HL-60/S4 (cell line): ENCODE measurements around the gene TMEM54.

Experiments
- in situ Hi-C: fragments of 300-500 bp; cut with MboI; formaldehyde crosslinking; loops from 2 replicates; pipeline ENCODE4 v1.14.3; 2022; ENCODE audit warnings: low sequenced_read_pairs

Gene TMEM54

DNA sequence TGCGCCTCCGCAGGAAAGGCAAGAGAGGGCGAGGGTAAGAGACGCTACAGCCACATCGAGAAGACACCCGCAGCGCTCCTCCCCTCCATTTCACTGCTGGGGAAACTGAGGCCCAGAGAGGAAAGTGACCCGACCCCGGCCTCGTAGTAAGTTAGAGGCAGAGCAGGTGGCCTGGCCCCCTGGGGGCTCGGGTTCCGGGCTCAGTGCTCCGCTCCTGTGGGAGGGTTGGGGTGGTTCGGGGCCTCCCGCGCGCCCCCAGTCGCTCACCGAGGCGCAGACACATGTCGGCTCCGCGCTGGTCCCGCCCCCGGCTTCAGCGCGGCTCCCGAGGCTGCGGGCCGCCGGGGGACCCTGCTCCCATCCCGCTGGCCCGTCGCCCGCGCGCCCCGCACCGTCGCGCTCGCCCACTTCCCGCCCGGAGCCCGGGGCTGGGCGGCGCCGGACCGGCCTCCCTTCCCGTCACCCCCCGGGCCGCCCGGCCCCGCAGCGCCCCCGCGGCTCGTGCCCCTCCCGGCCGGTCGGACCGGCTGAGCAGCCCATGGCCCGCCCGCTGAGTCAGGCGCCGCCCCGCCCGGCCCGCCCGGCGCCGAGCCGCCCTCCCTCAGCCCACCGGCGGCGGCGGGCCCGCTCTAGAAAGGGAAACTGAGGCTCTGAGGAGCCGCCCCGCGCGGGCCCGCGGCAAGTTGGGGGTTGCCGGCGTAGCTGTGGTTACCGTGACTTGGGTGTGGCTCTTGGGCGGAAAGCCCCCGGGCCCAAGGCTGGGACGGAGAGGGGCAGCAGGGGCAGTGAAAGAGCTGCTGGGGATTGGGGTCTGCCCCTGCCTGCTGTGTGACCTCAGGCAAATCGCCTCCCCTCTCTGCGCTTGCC, at the start of gene TMEM54:
TSS of gene TMEM54 (minus strand) at position 434 of the 867 bp plus-strand sequence. CDS start at position 283, 151 bp downstream.
- in situ Hi-C loops = no loop called here

DNA sequence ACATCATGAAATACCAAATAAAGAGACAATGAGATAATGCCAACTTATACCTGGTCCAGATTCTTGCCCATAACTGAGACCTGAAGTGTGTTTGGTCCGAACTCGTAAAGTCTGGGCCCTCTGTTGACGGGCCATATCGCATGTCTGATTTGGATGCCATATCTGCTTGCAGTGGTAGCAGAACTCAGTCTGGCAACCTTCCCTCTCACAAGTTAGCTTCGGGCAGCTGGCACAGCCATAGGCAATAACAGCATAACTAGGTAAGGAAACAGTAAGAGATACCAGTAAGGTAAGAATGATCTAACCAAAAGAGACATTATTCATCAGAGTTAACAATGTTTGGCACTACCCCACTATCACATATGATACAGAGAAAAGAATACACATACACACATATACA, 48.3 kb upstream of the TMEM54 start:
- in situ Hi-C loops = no loop called here

- in situ Hi-C loops = no loop called here
Measured at GRCh38 chr1:32948905-32949304, 47.7 kb upstream of the TMEM54 start.

- in situ Hi-C loops = no loop called here
Measured at GRCh38 chr1:32948390-32948722, 47.2 kb upstream of the TMEM54 start.

DNA sequence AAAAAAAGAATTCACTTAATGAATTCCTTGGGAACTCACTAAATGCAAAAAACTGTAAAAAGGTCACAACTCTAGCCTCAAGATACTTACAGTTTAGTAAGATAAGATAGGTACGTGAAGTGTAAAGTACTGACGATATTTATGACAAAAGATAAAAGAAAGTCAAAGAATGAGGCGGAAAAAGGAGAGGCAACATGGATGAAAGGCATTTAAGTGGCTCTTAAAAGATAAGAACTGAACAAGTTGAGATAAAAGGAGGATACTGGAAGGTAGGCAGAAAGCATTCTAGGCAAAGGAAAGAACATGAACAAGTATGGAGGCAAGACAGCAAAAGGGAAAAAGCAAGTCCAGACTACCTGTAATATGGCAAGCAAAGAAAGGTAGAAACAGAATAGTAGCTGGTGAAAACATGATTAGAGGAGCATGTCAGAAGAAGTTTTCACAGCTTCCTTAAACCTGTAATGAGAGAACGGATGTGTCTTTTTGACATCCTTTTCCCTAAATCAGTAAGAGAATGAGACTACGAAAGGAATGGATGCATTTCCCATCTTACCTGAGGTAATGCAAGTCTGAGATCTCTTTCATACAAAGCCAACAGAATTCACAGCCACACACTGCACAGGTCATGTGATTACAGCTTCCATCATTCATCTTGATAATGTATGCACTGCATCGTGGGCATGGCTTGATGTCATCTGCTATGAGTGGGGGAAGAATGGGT, 46.6 kb upstream of the TMEM54 start:
- in situ Hi-C loops = no loop called here

- in situ Hi-C loops = no loop called here
Measured at GRCh38 chr1:32946413-32946812, 45.2 kb upstream of the TMEM54 start.

DNA sequence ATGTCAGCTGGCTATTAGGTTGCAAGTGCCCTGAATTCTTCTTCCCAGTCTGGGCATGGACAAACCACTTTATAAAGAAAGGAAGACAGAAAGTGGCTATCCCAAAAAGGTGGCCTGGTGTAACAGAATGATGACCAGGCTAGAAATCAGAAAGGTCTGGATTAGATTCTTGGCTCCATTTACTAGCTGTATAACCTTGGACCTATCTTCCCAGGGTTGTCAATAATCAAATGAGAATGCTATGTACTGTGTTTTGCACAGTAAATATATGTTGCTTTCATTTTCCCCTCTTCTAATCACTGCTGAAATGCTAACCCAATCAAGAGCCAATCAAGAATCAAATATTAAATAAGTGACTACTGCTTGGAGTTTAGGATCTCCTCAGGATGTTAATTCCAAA, 43.0 kb upstream of the TMEM54 start:
- in situ Hi-C loops = no loop called here

DNA sequence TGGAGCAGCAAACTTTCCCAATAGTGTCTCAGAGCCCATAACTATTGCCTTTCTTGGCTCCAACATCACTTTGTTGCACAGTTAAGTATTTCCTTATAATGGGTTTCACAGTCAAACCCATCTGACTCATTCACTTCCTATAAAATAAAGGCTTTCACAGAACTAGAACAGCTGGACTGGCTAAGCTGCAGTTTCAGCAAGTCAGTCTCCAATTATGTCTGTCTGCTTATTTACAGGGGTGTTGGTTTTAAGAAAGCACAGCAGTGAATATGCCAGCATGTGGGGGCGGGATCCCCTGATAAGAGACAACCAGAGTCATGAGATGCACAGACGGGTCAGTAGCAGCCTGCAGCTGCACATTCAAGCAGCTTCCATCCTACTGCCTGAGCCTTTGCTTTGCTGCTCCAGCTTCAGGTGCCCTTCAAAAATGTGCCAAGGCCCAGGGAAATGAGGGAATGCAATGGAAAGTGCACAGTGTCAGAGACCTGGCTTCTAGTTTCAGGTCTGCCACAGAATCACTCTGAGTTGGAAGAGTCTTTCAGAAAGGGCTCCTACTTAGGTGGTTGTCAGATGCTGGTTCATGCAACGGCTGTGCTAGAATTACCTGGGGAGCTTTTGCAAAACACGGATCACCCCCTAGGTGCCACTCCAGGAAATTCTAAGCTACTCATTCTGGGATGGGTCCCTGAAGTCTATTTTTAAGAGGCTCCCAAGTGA, 38.6 kb upstream of the TMEM54 start:
- in situ Hi-C loops = loop anchor here (5.0 to 10.0 kb wide), 2 partner anchors 72 to 145 kb away; partner anchors contain the start of gene AZIN2

DNA sequence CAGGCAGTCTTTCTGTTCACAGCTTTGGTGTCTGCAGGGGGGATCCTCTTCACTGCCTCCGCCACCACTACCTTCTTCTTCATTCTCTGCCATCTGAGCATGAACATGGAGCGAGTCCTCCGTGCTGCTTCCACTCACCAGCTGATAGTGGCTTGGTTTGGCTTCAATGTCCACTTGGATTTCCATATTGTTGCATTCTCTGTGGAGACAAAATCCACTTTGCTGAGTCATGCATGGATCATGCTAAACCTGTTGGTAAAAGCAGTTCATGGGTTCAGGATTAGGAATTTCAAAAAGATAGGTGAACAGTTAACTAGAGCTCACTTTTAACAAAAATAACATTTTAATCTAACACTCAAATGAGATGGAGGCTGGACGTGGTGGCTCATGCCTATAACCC, 35.9 kb upstream of the TMEM54 start:
- in situ Hi-C loops = loop anchor here (5.0 to 10.0 kb wide), 2 partner anchors 75 to 148 kb away; partner anchors contain the start of gene AZIN2

DNA sequence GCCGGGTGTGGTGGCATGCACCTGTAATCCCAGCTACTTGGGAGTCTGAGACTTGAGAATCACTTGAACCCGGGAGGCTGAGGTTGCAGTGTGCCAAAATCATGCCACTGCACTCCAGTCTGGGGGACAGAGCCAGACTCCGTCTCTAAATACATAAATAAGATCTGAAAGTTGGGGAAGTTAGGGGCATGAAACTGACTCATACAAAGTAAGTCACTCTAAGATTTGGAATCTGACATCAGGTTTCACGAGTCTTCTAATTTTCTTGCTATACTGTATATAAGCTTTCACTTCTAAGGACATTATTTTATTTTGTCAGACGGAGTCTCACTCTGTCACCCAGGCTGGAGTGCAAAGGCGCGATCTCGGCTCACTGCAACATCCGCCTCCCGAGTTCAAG, 33.3 kb upstream of the TMEM54 start:
- in situ Hi-C loops = loop anchor here (10.0 kb wide), 1 partner anchor 150 kb away; the partner anchor contains the start of gene AZIN2

GRCh38 chr1:32933742-32934322, 32.6 kb upstream of the TMEM54 start:
- in situ Hi-C loops = loop anchor here (10.0 kb wide), 1 partner anchor 151 kb away; the partner anchor contains the start of gene AZIN2

- in situ Hi-C loops = loop anchor here (10.0 kb wide), 1 partner anchor 153 kb away; the partner anchor contains the start of gene AZIN2
Measured at GRCh38 chr1:32931760-32932159, 30.6 kb upstream of the TMEM54 start.

GRCh38 chr1:32929366-32929765, 28.2 kb upstream of the TMEM54 start:
- in situ Hi-C loops = no loop called here

GRCh38 chr1:32928715-32929114, 27.5 kb upstream of the TMEM54 start:
- in situ Hi-C loops = no loop called here

DNA sequence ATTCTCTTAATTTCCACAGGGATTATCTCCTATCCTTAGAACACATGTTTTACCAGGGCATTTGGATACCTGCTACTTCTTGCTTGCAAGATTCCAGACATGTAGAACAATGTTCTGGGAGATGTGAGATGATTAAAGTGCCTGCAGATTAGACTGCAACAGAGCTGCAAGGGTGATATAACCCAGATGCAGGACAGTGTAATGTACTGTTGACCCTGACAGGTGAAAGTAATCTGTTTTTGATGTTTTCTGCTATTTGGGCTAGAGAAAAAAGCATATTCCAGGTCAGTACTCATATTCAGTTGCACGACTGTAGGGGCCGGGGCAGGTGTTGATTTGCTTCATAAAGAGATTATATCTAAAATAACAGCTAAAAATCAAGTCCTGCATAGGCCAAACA, 27.1 kb upstream of the TMEM54 start:
- in situ Hi-C loops = no loop called here

GRCh38 chr1:32927441-32927840, 26.3 kb upstream of the TMEM54 start:
- in situ Hi-C loops = no loop called here

GRCh38 chr1:32926562-32926961, 25.4 kb upstream of the TMEM54 start:
- in situ Hi-C loops = no loop called here

GRCh38 chr1:32925403-32926162, 24.4 kb upstream of the TMEM54 start:
- in situ Hi-C loops = no loop called here

DNA sequence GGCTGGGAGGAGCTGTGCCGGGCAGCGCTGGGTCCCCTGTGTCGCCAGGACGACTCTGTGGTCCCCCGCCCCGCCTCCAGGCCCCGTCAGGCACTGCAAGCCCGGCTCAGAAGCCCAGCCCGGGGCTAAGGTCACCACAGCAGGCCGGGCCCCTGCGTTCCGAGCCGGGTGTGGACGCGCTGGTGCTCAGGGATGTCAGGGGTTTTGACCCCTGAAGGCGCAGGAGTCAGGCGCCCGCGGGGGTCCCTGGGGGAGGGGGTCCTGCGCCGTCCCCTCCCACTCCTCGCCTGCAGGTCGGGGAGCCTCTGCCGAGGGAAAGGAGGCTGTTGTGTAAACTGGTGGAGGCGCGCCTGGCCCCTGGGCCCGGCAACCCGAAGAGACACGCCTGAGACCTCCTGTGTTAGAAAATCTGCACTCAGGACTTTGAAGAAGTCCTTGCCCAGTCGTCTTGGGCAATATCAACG, 23.7 kb upstream of the TMEM54 start:
- in situ Hi-C loops = no loop called here

DNA sequence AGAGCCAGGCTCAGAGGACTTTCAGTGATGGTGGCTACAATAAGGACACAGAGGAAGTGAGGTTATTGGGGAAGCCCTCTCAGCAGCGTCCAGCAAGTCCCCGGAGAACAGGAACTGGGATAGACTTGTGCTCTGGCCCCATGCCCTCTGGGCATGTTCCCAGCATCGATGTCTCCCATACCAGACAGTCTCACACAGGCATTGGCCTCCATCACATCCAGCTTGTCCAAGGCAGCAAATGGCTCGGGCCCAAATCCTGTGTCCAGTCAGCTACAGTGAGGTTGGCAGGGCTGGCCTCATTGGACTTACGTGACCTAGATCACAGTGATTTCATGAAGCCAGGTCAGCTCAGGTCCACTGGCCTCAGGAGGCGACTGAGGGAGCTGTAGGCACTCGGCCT, 19.6 kb upstream of the TMEM54 start:
- in situ Hi-C loops = no loop called here
